HG03066 (cell line): ENCODE measurements around the gene ZNF33B.
"Not testable (repeated sequence)": the region's sequence is repeated elsewhere in the genome, so short reads cannot be mapped to it uniquely, and the experiment has no call there.

Experiments used
- ATAC-seq: cut with Tn5 transposase; IDR thresholded peaks from one replicate; pipeline ENCODE4 v1.9.1; 2021; ENCODE audit warnings: low read depth; ENCODE audit not compliant: unreplicated experiment

The ZNF33B gene

DNA sequence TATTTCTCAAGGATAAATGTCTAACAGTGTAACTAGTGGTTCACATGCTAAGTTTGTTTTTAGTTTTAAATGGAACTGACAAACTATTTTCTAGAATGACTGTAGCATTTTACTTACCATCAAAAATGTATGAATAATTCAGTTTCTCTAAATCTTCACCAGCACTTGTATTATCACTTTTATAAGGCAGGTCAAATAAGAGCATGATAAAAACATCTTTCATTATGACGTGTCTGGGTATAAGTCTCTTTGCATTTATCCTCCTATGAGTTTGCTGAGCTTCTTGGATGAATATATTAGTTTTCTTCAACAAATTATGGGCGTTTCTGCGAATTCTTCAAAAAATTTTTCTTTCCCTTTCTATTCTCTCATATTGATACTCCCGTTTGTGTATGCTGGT lies 19.9 kb downstream of the ZNF33B start:
- ATAC-seq, result no peak

DNA sequence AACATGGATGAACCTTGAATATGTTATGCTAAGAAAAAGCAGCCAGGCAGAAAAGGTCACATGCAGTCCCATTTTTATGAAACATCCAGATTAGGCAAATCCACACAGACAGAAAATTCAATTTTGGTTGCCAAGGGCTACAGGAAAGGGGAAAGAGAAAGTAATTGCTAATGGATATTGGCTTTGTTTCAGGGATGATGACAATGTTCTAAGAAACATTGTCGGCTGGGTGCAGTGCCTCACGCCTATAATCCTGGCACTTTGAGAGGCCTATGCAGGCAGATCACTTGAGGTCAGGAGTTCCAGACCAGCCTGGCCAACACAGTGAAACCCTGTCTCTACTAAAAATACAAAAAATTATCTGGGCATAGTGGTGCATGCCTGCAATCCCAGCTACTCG lies 23.0 kb downstream of the ZNF33B start:
- no peak for ATAC-seq

DNA sequence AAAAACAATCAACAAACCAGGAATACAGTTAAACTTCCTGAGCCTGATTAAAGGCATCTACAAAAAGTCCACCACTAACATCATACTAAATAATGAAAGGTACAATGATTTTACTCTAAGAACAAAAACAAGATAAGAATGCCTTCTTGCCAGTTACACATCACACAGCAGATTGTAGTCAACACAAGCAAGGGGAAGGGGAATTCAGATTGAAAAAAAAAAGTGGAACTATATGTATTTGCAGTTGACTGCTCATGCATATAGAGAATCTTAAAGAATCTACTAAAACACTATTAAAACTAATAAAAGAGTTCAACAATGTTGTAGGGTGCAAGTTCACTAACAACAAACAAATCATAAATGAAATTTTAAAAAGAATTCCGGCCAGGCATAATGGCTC lies 28.5 kb downstream of the ZNF33B start:
- no peak for ATAC-seq

DNA sequence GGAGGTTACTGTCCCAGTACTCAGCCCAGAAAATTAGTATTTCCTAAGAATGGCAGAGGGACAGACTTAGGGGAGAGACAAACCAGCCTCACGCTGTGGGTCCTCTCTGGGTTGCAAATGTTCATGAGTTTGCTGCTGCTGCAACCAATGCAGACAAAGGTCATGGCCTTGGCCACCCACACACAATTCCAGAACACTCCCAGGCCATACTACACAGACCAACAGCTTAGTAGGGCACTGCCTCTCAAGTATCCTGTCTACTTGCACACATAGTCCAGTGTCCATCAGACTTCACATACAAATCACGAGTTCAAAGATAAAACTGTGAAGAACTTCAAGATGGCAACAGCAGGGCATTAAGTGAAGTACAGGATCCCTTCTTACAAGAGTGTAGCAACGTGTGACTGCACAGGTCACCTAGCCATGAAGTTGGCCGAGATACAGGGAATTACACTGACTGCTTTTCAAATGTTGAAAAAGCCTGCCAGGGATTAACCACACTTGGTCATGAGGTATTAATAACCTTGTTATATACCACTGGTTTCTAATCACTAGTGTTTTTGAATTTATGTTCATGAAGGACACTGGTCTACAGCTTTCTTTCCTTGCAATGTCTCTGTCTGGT lies 40.0 kb downstream of the ZNF33B start:
- no peak for ATAC-seq

DNA sequence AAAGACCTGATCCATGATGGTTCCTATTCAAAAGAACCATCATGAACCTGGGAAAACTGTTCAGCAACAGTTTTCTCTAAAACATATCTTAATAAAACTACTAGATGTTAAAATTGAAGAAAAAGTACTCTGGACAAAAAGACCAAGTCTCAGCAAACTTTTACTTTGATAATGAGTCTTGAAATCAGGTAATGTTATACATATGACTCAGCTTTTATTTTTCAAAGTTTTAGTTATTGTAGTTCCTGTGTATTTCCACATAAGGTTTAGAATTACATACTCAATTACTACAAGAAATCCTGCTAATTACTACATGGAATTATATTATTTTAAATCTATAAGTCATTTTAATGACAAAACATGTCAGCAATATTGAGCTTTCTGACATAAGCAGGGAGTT lies 42.2 kb downstream of the ZNF33B start:
- no peak for ATAC-seq

DNA sequence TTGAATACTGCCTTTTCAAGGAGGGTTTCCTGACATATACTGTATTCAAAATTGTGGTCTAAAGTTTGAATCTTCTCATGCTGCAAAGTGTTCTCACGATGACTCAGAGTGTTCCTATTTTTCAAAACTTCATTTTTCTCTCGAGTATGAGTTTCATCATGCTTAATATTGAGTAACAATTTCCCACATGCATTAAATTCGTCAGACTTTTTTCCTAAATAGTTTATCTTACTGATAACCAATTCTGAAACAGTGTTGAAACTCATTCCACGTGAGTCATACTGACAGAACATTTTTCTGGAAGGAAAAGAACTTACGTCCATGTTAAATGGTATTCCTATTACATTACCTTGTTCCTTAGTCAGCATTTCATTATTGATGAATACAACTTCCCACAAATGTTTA lies 44.1 kb downstream of the ZNF33B start:
- ATAC-seq, result no peak

DNA sequence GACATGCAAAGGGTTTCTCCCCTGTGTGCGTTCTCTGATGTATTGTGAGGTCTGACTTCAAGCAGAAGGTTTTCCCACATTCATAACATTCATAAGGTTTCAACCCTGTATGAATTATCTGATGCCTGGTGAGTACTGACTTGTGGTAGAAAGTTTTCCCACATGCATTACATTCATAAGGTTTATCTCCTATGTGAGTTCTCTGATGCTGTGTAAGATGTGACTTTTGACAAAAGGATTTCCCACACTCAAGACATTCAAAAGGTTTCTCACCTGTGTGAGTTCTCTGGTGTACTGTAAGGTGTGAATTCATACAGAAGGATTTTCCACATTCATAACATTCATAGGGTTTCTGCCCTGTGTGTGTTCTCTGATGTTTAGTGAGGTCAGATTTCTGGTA lies 45.1 kb downstream of the ZNF33B start:
- no peak for ATAC-seq

DNA sequence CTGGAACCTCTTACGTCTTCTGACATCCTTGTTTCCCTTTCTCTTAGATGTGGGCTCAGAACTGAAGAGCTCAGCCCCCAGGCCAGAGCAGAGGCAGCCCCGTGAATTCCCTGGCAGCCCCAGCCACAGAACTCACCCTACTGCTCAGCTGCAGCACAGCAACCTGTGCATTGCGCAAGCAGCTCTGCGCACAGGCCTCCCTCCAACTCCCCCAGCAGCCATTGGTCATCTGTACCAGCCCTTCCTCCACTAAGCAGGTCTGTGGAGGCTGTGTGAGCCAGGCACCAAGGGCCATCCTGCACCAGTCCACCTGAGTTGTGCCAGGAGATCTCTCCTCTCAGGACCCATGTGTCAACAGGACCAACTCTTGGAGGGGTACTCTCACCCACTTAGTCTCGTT lies 54.5 kb downstream of the ZNF33B start:
- no peak for ATAC-seq

DNA sequence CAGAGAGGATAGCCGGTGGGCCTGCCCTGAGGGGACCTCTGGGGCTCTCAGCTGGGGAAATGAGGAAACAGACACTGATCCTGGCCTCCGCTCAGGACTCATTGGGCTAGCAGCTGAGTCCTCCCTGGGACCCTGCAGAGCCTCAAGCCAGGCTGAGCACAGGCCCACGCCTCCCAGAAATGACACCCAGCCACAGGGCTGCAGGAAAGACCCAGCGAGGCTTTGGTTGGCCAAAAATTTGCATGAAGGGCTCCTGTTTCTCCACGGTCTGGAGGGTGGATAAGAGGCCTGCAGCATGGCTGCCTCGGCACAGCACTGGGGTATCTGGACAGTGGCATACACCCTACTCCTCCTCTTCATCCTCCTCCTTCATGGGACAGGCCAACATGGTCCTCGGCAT lies 60.4 kb downstream of the ZNF33B start:
- ATAC-seq, result no peak

DNA sequence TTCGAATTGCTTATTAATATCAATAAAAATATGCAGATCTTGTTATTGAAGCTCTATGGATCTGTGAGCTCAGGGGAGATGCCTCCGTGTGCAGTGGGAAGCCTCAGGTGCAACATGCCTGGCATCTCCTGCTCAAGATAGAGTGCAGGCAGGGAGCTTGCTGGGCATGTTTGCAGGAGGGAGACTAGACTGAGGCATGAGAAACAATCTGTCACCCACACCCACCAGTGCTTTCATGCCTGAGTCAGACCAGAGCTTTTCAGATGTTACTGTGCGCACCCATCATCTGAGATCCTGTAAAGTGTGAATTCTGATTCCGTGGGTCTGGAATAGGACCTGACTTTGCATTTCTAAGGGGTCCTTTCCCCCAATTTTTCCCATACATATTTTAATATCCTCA lies 62.0 kb downstream of the ZNF33B start:
- ATAC-seq, result no peak

DNA sequence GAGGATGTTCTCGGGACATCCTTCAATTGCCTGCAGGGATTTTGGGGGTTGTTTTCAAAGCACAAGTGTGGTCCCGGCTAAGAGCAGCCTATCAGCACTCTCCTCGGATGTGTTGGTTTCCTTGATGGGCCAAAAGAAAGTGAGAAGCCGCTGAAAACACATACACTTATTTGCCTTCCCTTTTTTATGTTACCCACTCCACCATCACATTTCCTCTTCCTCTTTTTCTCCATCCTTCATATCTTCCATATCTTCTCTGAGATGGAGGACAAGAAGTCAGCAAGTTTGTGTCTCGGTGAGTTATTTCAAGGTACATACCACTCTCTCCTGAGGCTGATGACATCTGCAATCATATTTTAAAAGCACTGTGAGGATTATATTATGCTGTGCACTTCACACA lies 64.0 kb downstream of the ZNF33B start:
- ATAC-seq, result no peak

DNA sequence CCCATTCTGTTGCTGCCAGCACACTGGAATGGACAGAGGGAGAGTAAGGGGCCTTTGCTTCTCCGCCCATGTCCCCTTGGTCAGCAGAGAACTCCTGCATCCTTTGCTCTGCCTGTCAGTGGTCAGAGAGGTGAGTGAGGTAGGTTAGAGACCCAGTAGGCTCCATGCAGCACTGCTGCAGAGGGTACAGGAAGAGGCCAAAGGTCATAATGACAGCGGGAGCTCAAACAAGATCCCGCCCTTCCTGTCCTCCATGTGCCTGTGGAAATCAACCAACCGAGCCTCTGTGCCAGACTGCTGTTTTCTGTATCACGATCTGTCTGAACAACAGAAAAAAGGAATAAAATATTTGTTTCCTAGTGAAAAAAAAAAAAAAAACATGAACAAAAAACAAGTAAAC lies 81.4 kb downstream of the ZNF33B start:
- ATAC-seq, result no peak

DNA sequence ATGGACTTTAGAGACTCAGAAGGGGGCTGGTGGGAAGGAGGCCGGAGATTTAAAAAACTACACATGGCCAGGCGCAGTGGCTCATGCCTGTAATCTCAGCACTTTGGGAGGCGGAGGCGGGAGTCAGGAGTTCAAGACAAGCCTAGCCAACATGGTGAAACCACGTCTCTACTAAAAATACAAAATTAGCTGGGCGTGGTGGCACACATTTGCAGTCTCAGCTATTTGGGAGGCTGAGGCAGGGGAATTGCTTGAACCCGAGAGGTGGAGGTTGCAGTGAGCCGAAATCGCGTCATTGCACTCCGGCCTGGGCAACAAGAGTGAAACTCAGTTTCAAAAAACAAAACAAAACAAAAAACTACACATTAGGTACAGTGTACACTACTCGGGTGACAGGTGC lies 84.8 kb downstream of the ZNF33B start:
- not testable (repeated sequence) for ATAC-seq

DNA sequence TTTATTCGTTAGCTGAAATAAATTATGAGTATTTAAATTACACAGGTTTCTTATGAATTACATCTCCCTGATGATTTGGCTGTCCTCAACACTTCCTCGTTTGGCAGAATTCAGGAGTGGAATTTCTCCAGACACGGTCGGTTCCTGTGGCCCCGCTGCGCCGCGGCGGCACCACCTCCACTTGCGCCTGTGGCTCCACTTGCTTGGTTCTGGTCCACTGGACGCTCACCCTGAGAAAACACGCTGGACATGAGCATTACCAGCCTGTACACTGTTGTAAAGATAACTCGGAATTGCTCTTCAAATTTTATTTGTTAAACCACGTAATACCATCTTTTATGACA lies 85.3 kb downstream of the ZNF33B start:
- ATAC-seq, result peak; percentile 18

DNA sequence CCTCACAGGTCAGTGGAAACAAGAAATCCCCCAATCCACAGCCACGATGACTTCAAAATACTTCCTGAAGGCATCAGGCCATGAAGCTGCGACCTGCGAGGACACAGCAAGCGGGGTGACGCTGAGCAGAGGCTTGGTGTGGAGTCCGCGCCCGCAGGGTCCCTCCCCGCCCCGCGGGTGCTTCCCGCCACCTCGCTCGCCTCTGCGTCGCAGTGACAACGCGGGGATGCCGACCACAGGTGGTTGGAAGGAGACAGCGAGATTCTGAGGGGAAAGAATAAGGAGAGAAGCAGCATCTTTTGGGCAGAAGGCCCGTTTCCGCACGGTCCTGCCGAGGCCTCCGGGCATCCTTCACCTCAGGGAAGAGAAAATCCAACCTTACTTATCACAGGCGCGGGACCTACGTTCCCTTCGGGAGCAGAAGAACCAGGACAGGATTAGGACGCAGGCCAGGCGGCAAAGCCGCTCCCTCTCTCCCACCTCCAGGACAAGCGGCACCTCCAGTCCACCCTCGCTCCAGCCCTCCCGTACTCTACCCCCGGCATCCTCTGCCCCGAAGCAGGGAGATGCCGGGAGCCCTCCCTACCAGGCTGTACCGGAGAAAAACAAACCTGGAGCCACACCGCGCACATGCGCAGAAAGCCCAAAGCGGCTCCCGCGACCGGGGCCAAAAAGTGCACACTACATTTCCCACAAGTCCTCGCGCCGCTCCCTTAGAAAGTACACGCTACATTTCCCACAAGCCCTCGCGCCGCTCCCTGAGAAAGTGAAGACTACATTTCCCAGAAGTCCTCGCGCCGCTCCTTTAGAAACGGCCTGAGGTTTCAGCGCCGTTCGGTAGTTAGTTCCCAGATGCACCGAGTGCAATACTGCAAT lies 85.9 kb downstream of the ZNF33B start:
- peak; percentile 95 for ATAC-seq

DNA sequence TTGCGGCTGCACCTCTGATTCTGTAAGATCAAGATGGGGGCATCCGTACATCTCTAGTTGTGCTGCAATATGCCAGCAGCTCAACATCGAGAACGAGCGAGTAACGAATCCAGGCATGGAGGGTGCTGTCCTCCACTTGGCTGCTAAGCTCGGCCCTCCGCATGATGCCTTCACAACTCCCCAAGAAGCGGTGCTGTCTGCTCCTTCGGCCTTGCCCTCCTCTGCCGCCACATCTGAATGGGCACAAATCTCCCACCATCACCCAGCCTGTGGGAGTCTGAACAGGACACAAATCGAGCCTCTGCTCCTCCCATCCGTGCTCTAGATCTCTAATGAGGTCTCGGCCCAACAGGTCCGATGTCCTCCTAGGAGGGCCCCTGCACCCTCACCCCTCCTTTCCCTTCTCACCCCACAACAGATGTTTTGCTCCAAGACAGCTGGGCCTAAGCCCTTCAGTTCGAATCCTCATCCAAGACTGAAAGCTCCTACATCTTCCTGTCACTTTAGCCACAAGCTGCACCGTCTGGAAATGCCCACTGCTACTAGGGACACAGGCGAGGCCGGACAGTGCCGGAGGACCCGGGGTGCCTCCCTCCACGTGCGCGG lies 86.7 kb downstream of the ZNF33B start:
- ATAC-seq, result no peak

DNA sequence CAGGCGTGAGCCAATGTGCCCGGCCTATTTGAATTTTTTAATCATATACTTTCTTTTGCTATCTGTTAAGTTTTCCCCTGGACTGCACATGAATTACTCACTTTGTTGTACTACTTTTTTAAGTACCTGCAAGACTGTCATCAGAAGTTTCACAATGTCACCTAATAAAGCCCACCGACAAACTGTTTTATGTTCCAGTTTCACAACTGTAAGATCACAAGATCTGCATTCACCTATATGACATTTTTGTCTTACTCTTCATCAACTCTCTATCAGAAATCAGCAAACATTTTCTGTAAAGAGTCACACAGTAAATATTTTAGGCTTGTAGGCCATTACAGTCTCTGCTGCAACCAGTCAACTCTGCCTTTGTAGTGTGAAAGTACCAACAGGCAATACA lies 88.5 kb downstream of the ZNF33B start:
- no peak for ATAC-seq

DNA sequence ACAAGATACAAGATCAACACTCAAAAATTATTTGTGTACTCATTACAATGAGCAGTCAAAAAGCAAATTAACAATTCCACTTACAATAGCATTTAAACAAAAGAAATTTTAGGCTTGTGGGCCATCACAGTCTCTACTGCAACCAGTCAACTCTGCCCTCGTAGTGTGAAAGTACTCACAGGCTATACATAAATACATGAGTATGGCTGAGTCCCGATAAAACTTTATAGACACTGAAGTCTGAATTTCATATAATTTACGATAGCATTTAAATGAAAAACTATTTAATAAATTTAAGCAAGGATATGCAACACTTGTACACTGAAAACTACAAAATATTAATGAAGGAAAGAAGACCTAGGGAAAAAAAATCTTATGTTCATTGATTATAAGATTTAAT lies 90.1 kb downstream of the ZNF33B start:
- ATAC-seq, result no peak

DNA sequence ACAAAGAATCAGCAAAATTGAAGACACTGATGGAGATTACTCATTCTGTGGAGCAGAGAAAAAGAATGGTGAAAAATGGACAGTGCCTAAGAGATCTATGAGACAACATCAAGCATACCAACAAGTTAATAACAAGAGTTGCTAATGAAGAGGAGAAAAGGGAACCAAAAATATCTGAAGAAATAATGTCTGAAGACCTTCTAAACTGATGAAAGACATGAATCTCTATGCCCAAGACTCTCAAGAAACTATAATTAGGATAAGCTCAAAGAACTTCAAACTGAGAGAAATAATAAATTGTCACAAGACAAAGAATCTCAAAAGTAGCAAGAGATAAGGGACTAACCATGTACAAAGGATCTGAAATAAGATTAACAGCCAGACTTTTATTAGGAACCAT lies 93.4 kb downstream of the ZNF33B start:
- ATAC-seq, result no peak

DNA sequence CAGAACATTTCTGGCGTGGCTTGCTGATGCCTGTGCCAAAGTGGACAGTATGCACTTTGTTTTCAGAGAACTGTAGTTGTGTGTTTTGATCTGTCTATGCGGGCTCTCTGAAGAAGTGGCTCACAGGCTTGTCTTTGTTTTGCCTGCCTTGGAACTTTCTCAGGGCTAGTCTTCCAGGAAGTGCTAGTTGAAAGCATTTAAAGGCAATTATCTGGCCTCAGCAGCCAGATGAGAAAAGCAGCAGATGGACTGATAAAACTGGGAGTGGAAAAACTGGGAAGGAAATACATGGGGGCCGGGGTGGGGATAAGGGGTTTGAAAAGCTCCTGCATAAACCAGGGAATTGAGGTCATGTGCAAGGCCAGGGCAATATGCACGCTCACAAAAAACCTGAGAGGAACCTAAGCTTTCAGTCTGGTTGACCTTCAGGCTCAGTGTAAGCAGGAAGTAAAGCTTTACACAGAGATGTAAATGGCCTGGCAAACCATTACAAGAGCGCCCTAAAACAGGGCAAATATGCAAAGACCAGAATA lies 94.5 kb downstream of the ZNF33B start:
- ATAC-seq, result no peak
